Gastrocnemius medialis (tissue), 4 donors: Measurements from ENCODE around the gene PTPN4. TPM values are rescaled to one million over a fixed set of nuclear protein-coding genes. Genes with fewer than 3 reads are reported as not detected.
"Not testable (repeated sequence)": the region's sequence is repeated elsewhere in the genome, so short reads cannot be mapped to it uniquely, and the experiment has no call there.

Source experiments
- ATAC-seq, 2 donors: fragments of 150-250 bp; one replicate each; pipeline ENCODE4 v1.9.1; 2016
- DNase-seq, 2 donors: peaks; one replicate each; pipeline ENCODE4 v3.0.0-alpha.2; 2019
- H3K27ac ChIP-seq, 4 donors: fragments of 200-600 bp; sonication (generic); 1 replicate in 1 of 4; 2 replicates in 3 of 4; pipeline ENCODE4 v1.5.1; 2016 to 2018; ENCODE audit warnings: mild to moderate bottlenecking in 2 of 4, moderate library complexity in 1 of 4
- H3K27me3 ChIP-seq, 3 donors: fragments of 200-600 bp; sonication (generic) in 2 of 3; 1 replicate in 1 of 3; 2 replicates in 2 of 3; pipeline versions ENCODE4 v1.5.1 to v1.6.0; 2016 to 2019; ENCODE audit warnings: mild to moderate bottlenecking in 1 of 3, moderate library complexity in 1 of 3
- H3K36me3 ChIP-seq, 2 donors: fragments of 200-600 bp; sonication (generic) in 1 of 2; one replicate each; pipeline ENCODE4 v1.5.1; 2017 to 2018
- H3K4me1 ChIP-seq, 2 donors: fragments of 200-600 bp; sonication (generic) in 1 of 2; one replicate each; pipeline ENCODE4 v1.5.1; 2016 to 2017; ENCODE audit warnings: mild to moderate bottlenecking in 2 of 2
- H3K4me3 ChIP-seq, 4 donors: fragments of 200-600 bp; sonication (generic) in 3 of 4; 1 replicate in 1 of 4; 2 replicates in 3 of 4; pipeline ENCODE4 v1.5.1; 2016 to 2019; ENCODE audit warnings: mild to moderate bottlenecking in 2 of 4
- H3K9me3 ChIP-seq, 3 donors: fragments of 200-600 bp; sonication (generic) in 2 of 3; 1 replicate in 1 of 3; 2 replicates in 2 of 3; pipeline ENCODE4 v1.5.1; 2016 to 2019
- POLR2A ChIP-seq, 2 donors: fragments of 450-650 bp; IDR thresholded peaks; one replicate each; pipeline ENCODE4 v1.6.1; 2017; ENCODE audit warnings: antibody characterized with exemption in 2 of 2, mild to moderate bottlenecking in 2 of 2, moderate library complexity in 2 of 2
- in situ Hi-C, 4 donors: fragments of 200-750 bp; cut with MboI; loops; one replicate each; pipeline versions ENCODE4 v1.15.0 to v1.8.0; 2017; ENCODE audit warnings: low sequenced_read_pairs in 4 of 4
- intact Hi-C: fragments of 100-400 bp; cut with DNase I; formaldehyde crosslinking; loops from one replicate; pipeline ENCODE4 v1.15.1; 2023; ENCODE audit warnings: low total_unique reads
- total RNA-seq, 4 donors: library from RNA; depleted of rRNA; stranded (reverse); fragments of >200 nt; gene quantifications; one replicate each; pipeline versions ENCODE4 v1.1.0 to v1.2.3, GENCODE V29; 2016
- TF ChIP-seq, protein P1 (sequence below), 5 experiments: fragments of 450-650 bp in 3 of 5; fragments of 200-600 bp in 2 of 5; sonication (generic) in 2 of 5; IDR thresholded peaks in 4 of 5; conservative IDR thresholded peaks in 1 of 5; 1 replicate in 4 of 5; 2 replicates in 1 of 5; pipeline ENCODE4 v1.5.1; 2016 to 2019; ENCODE audit warnings: antibody characterized with exemption in 5 of 5, mild to moderate bottlenecking in 3 of 5, moderate library complexity in 3 of 5

PTPN4 gene
- total RNA-seq, 4 donors from 2014 or later, result 12.7 to 37.8 (median 33.5) TPM

GRCh38 chr2:119996148-119996547, 236.4 kb downstream of the PTPN4 start:
- in situ Hi-C loops, result no loop called here
- no peak overlapping the region for H3K27ac ChIP-seq
- TF ChIP-seq, protein P1, sequence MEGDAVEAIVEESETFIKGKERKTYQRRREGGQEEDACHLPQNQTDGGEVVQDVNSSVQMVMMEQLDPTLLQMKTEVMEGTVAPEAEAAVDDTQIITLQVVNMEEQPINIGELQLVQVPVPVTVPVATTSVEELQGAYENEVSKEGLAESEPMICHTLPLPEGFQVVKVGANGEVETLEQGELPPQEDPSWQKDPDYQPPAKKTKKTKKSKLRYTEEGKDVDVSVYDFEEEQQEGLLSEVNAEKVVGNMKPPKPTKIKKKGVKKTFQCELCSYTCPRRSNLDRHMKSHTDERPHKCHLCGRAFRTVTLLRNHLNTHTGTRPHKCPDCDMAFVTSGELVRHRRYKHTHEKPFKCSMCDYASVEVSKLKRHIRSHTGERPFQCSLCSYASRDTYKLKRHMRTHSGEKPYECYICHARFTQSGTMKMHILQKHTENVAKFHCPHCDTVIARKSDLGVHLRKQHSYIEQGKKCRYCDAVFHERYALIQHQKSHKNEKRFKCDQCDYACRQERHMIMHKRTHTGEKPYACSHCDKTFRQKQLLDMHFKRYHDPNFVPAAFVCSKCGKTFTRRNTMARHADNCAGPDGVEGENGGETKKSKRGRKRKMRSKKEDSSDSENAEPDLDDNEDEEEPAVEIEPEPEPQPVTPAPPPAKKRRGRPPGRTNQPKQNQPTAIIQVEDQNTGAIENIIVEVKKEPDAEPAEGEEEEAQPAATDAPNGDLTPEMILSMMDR (IDR thresholded peaks at IDR 0.05 in 4 of 5, conservative IDR thresholded peaks at IDR 0.05 in 1 of 5), result no peak
- TF ChIP-seq POLR2A (IDR thresholded peaks at IDR 0.05), result no peak
- no peaks in the 10 kb centered on the region for H3K9me3 ChIP-seq
- H3K27me3 ChIP-seq, result no peaks in the 10 kb centered on the region
- H3K4me3 ChIP-seq, result no peak overlapping the region
- intact Hi-C loops, result no loop called here
- DNase-seq (no peak), ATAC-seq (no peak)
- H3K36me3 ChIP-seq, result no peaks in the 10 kb centered on the region
- no peaks in the 10 kb centered on the region for H3K4me1 ChIP-seq

DNA sequence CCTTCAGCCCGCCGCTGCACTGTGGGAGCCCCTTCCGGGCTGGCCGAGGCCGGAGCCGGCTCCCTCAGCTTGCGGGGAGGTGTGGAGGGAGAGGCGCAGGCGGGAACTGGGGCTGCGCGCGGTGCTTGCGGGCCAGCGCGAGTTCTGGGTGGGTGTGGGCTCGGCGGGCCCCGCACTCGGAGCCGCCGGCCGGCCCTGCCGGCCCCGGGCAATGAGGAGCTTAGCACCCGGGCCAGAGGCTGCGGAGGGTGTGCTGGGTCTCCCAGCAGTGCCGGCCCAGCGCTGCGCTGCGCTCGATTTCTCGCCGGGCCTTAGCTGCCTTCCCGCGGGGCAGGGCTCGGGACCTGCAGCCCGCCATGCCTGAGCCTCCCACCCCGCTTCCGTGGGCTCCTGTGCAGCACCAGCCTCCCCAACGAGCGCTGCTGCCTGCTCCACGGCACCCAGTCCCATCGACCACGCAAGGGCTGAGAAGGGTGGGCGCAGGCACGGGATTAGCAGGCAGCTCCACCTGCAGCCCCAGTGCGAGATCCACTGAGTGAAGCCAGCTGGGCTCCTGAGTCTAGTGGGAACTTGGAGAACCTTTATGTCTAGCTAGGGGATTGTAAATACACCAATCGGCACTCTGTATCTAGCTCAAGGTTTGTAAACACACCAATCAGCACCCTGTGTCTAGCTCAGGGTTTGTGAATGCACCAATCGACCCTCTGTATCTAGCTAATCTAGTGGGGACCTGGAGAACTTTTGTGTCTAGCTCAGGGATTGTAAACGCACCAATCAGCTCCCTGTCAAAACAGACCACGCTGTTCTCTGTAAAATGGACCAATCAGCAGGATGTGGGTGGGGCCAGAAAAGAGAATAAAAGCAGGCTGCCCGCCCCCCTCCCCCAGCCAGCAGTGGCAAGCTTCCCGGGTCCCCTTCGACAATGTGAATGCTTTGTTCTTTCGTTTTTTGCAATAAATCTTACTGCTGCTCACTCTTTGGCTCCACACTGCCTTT, 237.5 kb downstream of the PTPN4 start:
- H3K27me3 ChIP-seq, H3K4me3 ChIP-seq, H3K4me1 ChIP-seq, DNase-seq, H3K9me3 ChIP-seq, H3K27ac ChIP-seq, H3K36me3 ChIP-seq, in situ Hi-C loops, intact Hi-C loops, ATAC-seq: not testable (repeated sequence)

DNA sequence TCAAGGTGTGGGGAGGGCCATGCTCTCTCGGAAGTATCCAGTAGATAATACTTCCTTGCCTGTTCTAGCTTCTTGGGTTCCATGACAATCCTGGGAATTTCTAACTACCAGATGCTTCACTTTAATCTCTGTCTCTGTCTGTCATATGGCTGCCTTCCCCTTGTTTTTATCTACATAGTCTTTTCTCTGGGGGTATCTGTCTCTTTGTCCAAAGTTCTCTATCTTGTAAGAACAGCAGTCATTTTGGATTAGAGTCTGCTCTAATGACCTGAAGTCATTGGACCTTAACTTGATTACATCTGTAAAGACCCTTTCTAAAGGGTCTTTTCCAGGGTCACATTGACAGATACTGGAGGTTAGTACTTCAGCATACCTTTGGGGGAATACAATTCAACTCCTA, 241.7 kb downstream of the PTPN4 start:
- Histone ChIP-seq H3K27me3 (no peaks in the 10 kb centered on the region), H3K36me3 (no peaks in the 10 kb centered on the region), H3K27ac (no peak overlapping the region), H3K9me3 (no peaks in the 10 kb centered on the region), H3K4me3 (no peak overlapping the region), H3K4me1 (no peaks in the 10 kb centered on the region)
- in situ Hi-C loops, result loop anchor here in 1 of 4 donors (25.0 kb wide), 1 partner anchor 239 kb away; the partner anchor contains the start of gene PTPN4
- DNase-seq (no peak), ATAC-seq (no peak)
- intact Hi-C loops, result no loop called here
- TF ChIP-seq, protein P1 (IDR thresholded peaks at IDR 0.05 in 4 of 5, conservative IDR thresholded peaks at IDR 0.05 in 1 of 5), result no peak

DNA sequence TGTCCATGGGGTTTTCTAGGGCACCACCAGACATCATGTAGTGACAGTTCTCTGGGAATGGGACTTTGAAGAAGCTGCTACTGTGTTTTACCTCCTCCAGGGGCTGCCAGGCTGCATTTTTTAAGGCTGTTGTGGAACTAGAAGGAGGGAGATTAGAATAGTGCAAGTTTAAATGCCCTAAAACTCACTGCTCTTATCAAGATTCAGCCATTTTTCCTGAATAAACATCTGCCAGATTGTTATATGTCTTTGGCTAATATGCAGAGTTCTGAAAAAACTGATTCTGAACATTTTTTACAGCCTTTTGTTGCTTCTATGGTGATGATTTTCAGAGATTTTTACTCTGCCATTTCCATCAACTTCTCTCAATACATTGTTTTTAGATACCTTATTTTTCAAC, 244.5 kb downstream of the PTPN4 start:
- Histone ChIP-seq H3K4me1 (no peaks in the 10 kb centered on the region), H3K4me3 (no peak overlapping the region), H3K36me3 (no peaks in the 10 kb centered on the region), H3K9me3 (no peaks in the 10 kb centered on the region), H3K27ac (no peak overlapping the region), H3K27me3 (no peaks in the 10 kb centered on the region)
- DNase-seq (no peak), ATAC-seq (no peak)
- intact Hi-C loops, result no loop called here
- in situ Hi-C loops, result loop anchor here in 1 of 4 donors (25.0 kb wide), 1 partner anchor 242 kb away; the partner anchor contains the start of gene PTPN4
- no peak for TF ChIP-seq POLR2A (IDR thresholded peaks at IDR 0.05)
- TF ChIP-seq, protein P1 (IDR thresholded peaks at IDR 0.05 in 4 of 5, conservative IDR thresholded peaks at IDR 0.05 in 1 of 5), result no peak

DNA sequence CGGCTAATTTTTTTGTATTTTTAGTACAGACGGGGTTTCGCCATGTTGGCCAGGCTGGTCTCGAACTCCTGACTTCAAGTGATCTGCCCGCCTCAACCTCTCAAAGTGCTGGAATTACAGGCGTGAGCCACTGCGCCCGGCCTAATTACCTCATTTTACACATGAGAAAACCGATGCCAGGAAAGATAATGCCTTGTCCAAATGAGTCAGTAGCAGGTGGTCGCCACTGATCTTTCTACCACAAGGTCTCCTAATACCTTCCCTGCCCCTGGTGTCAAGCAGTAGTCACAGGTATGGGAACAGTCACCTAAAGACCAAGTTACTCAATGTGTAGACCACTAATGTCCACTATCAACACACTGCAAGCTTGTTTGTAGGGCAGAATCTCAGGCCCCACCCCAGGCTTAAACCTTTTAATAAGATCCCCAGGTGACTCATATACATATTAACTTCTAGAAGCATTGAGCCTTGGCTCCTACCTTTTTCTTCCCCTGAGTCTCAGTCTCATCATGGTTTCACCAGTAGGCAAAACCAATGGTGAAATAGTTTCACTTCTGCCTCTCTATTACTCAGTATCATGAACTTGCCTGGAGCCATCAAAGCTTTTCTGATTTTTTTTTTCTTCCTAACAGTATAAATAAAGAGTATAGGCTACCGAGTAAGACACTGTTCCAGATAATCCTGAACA, 246.3 kb downstream of the PTPN4 start:
- Histone ChIP-seq H3K27me3 (no peaks in the 10 kb centered on the region), H3K4me3 (no peak overlapping the region), H3K4me1 (no peaks in the 10 kb centered on the region), H3K36me3 (no peaks in the 10 kb centered on the region), H3K27ac (no peak overlapping the region), H3K9me3 (no peaks in the 10 kb centered on the region)
- TF ChIP-seq, protein P1 (IDR thresholded peaks at IDR 0.05 in 4 of 5, conservative IDR thresholded peaks at IDR 0.05 in 1 of 5), result no peak
- DNase-seq, result no peak
- intact Hi-C loops (no loop called here), in situ Hi-C loops (loop anchor here in 1 of 4 donors (25.0 kb wide), 1 partner anchor 244 kb away; the partner anchor contains the start of gene PTPN4)
- ATAC-seq, result no peak
